Measurements from ENCODE around the gene RASSF8.

GRCh38 chr12:25975179-25975578 lies 16.7 kb downstream of the RASSF8 start:
- TF ChIP-seq CTCF (IDR thresholded peaks at IDR 0.05), result no peak
- TF ChIP-seq POLR2A (IDR thresholded peaks at IDR 0.05), result no peak
